SU-DHL-6 (cell line): ENCODE measurements around the gene DLST.

Source experiments
- EZH2phosphoT487 ChIP-seq: fragments of 200-600 bp; sonication (generic), shearing (Covaris generic); conservative IDR thresholded peaks from 2 replicates; pipeline ENCODE4 v1.6.1; 2018; ENCODE audit warnings: mild to moderate bottlenecking, antibody characterized with exemption, low read length, moderate library complexity, mixed read lengths
- TF ChIP-seq, protein P1 (sequence below): fragments of 200-600 bp; sonication (generic); IDR thresholded peaks from one replicate; pipeline ENCODE4 v1.5.1; 2017; ENCODE audit warnings: antibody characterized with exemption, mild to moderate bottlenecking, low read length, moderate library complexity; ENCODE audit not compliant: insufficient read depth, poor library complexity, severe bottlenecking

DNA sequence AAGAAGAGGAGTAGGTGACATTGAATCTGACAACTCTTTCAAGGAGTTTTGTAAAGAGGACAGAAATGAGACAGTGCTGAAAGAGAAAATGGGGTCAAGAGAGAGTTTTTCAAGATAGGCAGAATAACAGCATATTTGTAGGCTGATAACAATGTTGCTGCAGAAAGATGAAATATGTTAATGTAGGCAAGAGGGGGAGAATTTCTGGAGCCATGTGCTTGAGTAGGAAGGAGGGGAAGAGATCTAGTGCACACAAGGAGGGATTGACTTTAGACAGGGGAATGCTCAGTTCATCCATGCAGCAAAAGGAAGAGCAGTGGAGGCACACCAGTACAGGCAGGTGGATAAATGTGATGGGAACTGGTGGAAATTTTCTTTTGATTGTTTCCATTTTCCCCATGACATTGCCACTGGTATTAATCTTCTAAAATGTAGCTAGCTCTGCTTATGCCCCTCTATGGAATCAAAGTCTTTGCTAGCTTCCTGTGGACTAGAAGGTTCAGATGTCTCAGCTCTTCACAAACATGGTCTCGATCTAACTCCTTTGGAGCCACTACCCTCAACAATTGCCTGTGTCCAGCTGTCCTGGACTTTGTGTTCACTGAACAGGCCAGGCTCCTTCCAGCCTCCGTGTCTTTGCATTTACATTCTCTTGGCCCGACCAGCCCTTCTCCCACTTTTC, 14.9 kb upstream of the DLST start:
- TF ChIP-seq, protein P1, sequence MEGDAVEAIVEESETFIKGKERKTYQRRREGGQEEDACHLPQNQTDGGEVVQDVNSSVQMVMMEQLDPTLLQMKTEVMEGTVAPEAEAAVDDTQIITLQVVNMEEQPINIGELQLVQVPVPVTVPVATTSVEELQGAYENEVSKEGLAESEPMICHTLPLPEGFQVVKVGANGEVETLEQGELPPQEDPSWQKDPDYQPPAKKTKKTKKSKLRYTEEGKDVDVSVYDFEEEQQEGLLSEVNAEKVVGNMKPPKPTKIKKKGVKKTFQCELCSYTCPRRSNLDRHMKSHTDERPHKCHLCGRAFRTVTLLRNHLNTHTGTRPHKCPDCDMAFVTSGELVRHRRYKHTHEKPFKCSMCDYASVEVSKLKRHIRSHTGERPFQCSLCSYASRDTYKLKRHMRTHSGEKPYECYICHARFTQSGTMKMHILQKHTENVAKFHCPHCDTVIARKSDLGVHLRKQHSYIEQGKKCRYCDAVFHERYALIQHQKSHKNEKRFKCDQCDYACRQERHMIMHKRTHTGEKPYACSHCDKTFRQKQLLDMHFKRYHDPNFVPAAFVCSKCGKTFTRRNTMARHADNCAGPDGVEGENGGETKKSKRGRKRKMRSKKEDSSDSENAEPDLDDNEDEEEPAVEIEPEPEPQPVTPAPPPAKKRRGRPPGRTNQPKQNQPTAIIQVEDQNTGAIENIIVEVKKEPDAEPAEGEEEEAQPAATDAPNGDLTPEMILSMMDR = no peak
- TF ChIP-seq EZH2phosphoT487 = no peak
